Peyer's patch (tissue), 4 donors: ENCODE results near the gene OR14J1. TPM values are rescaled to one million over a fixed set of nuclear protein-coding genes. Genes with fewer than 3 reads are reported as not detected.
"Not testable (repeated sequence)": the region's sequence is repeated elsewhere in the genome, so short reads cannot be mapped to it uniquely, and the experiment has no call there.

Source experiments
- DNase-seq, 3 donors: peaks; one replicate each; pipeline ENCODE4 v3.0.0-alpha.2; 2017 to 2019
- H3K27ac ChIP-seq, 4 donors: fragments of 200-600 bp; sonication (generic); one replicate each; pipeline ENCODE4 v1.5.1; 2016 to 2019
- H3K27me3 ChIP-seq, 2 donors: fragments of 200-600 bp; sonication (generic); one replicate each; pipeline ENCODE4 v1.5.1; 2019
- H3K36me3 ChIP-seq, 3 donors: fragments of 200-600 bp; sonication (generic); one replicate each; pipeline ENCODE4 v1.5.1; 2016 to 2019
- H3K4me1 ChIP-seq, 4 donors: fragments of 200-600 bp; sonication (generic); one replicate each; pipeline ENCODE4 v1.5.1; 2016 to 2019
- H3K4me3 ChIP-seq, 4 donors: fragments of 200-600 bp; sonication (generic); 1 replicate in 3 of 4; 2 replicates in 1 of 4; pipeline ENCODE4 v1.5.1; 2016 to 2019; ENCODE audit warnings: mild to moderate bottlenecking in 1 of 4
- H3K9me3 ChIP-seq, 4 donors: fragments of 200-600 bp; sonication (generic); one replicate each; pipeline ENCODE4 v1.5.1; 2016 to 2019; ENCODE audit warnings: mild to moderate bottlenecking in 1 of 4
- CTCF ChIP-seq, 6 experiments: fragments of 450-650 bp in 4 of 6; fragments of 200-600 bp in 2 of 6; sonication (generic) in 1 of 6; IDR thresholded peaks; one replicate each; pipeline ENCODE4 v1.5.1; 2017 to 2019; ENCODE audit warnings: antibody characterized with exemption in 6 of 6, mild to moderate bottlenecking in 3 of 6, moderate library complexity in 1 of 6
- POLR2A ChIP-seq, 2 donors: fragments of 450-650 bp; IDR thresholded peaks; one replicate each; pipeline ENCODE4 v1.5.1; 2017; ENCODE audit warnings: antibody characterized with exemption in 2 of 2, mild to moderate bottlenecking in 2 of 2, moderate library complexity in 2 of 2
- total RNA-seq, 4 donors: library from RNA; depleted of rRNA; stranded (reverse); fragments of >200 nt; gene quantifications; one replicate each; pipeline ENCODE4 v1.1.0, GENCODE V29; 2016

OR14J1 gene
- total RNA-seq, 4 donors from 2014 or later, result not detected

GRCh38 chr6:29336269-29336668 lies 34.8 kb downstream of the OR14J1 start:
- Histone ChIP-seq H3K4me3 (no peak overlapping the region), H3K9me3 (no peaks in the 10 kb centered on the region), H3K4me1 (no peaks in the 10 kb centered on the region), H3K27me3 (no peaks in the 10 kb centered on the region), H3K36me3 (no peaks in the 10 kb centered on the region), H3K27ac (no peak overlapping the region)
- no peak for DNase-seq
- TF ChIP-seq CTCF (IDR thresholded peaks at IDR 0.05), result no peak
- no peak for TF ChIP-seq POLR2A (IDR thresholded peaks at IDR 0.05)

- H3K4me3 ChIP-seq, result no peak overlapping the region
- TF ChIP-seq POLR2A (IDR thresholded peaks at IDR 0.05) (no peak), CTCF (IDR thresholded peaks at IDR 0.05) (no peak)
- H3K9me3 ChIP-seq, result no peaks in the 10 kb centered on the region
- H3K27me3 ChIP-seq, result no peaks in the 10 kb centered on the region
- DNase-seq, result no peak
- no peak overlapping the region for H3K27ac ChIP-seq
- no peaks in the 10 kb centered on the region for H3K36me3 ChIP-seq
- no peaks in the 10 kb centered on the region for H3K4me1 ChIP-seq
Measured at GRCh38 chr6:29345380-29345779, 43.9 kb downstream of the OR14J1 start.

- H3K9me3 ChIP-seq, H3K27ac ChIP-seq, DNase-seq, H3K27me3 ChIP-seq, H3K36me3 ChIP-seq, H3K4me1 ChIP-seq, H3K4me3 ChIP-seq: not testable (repeated sequence)
Measured at GRCh38 chr6:29349348-29349747, 47.8 kb downstream of the OR14J1 start.

- H3K27me3 ChIP-seq, result no peaks in the 10 kb centered on the region
- H3K9me3 ChIP-seq, result no peaks in the 10 kb centered on the region
- H3K27ac ChIP-seq, result no peak overlapping the region
- H3K4me3 ChIP-seq, result no peak overlapping the region
- TF ChIP-seq POLR2A (IDR thresholded peaks at IDR 0.05), result no peak
- TF ChIP-seq CTCF (IDR thresholded peaks at IDR 0.05), result no peak
- no peaks in the 10 kb centered on the region for H3K36me3 ChIP-seq
- H3K4me1 ChIP-seq, result no peaks in the 10 kb centered on the region
- no peak for DNase-seq
Measured at GRCh38 chr6:29354980-29355379, 53.5 kb downstream of the OR14J1 start.

GRCh38 chr6:29355603-29356002 lies 54.1 kb downstream of the OR14J1 start:
- no peaks in the 10 kb centered on the region for H3K9me3 ChIP-seq
- DNase-seq, result no peak
- H3K4me3 ChIP-seq, result no peak overlapping the region

More at GRCh38 chr6:29355603-29356002, 54.1 kb downstream of the OR14J1 start:
- Histone ChIP-seq H3K4me1 (no peaks in the 10 kb centered on the region), H3K27me3 (no peaks in the 10 kb centered on the region), H3K27ac (no peak overlapping the region), H3K36me3 (no peaks in the 10 kb centered on the region)
- no peak for TF ChIP-seq POLR2A (IDR thresholded peaks at IDR 0.05)
- no peak for TF ChIP-seq CTCF (IDR thresholded peaks at IDR 0.05)

Other genes starting within 250 kb of the OR14J1 start
- not detected for gene OR2B3, start 214.4 kb upstream of the OR14J1 start, total RNA-seq
- gene OR2J1, start 202.2 kb upstream of the OR14J1 start, total RNA-seq, result not detected
- not detected for gene OR2J3, start 193.6 kb upstream of the OR14J1 start, total RNA-seq
- not detected for gene OR2J2, start 130.8 kb upstream of the OR14J1 start, total RNA-seq
- not detected for gene OR5V1, start 67.2 kb downstream of the OR14J1 start, total RNA-seq
- gene OR12D3, start 73.6 kb downstream of the OR14J1 start, total RNA-seq, result not detected
- not detected for gene OR12D2, start 93.9 kb downstream of the OR14J1 start, total RNA-seq
- not detected for gene OR12D1, start 113.2 kb downstream of the OR14J1 start, total RNA-seq
- not detected for gene OR10C1, start 137.6 kb downstream of the OR14J1 start, total RNA-seq
- gene OR11A1, start 155.4 kb downstream of the OR14J1 start, total RNA-seq, result not detected
- not detected for gene OR2H1, start 155.5 kb downstream of the OR14J1 start, total RNA-seq
- under 1 TPM in 1 of 4 donors, not detected in 3; 0.94 TPM for gene MAS1L, start 186.3 kb downstream of the OR14J1 start, total RNA-seq